WERI-Rb-1 (cell line): ENCODE results near the gene LRRC19.

ENCODE experiments used
- DNase-seq: peaks from one replicate; pipeline ENCODE4 v3.0.0-alpha.2; 2020
- H3K27ac ChIP-seq: fragments of 250-450 bp; sonication (Bioruptor Pico); 2 replicates; pipeline ENCODE4 v1.5.1; 2020; ENCODE audit warnings: mild to moderate bottlenecking, moderate library complexity
- H3K27me3 ChIP-seq: fragments of 250-450 bp; sonication (Bioruptor Pico); 2 replicates; pipeline ENCODE4 v1.5.1; 2021; ENCODE audit warnings: mild to moderate bottlenecking, low read depth, moderate library complexity; ENCODE audit not compliant: insufficient read depth, severe bottlenecking
- H3K36me3 ChIP-seq: fragments of 250-450 bp; sonication (Bioruptor Pico); 2 replicates; pipeline ENCODE4 v1.5.1; 2020; ENCODE audit warnings: mild to moderate bottlenecking, moderate library complexity
- H3K4me3 ChIP-seq: 2 replicates; pipeline ENCODE4 v1.5.1; 2011; ENCODE audit warnings: low read depth, mild to moderate bottlenecking, control low read depth, low read length
- H3K9me3 ChIP-seq: fragments of 250-450 bp; sonication (Bioruptor Pico); 2 replicates; pipeline ENCODE4 v1.5.1; 2021; ENCODE audit warnings: mild to moderate bottlenecking, moderate library complexity; ENCODE audit not compliant: severe bottlenecking
- CTCF ChIP-seq: IDR thresholded peaks from 2 replicates; pipeline ENCODE4 v1.5.1; 2011; ENCODE audit warnings: low read depth, mild to moderate bottlenecking, control low read depth, inconsistent platforms, low read length

Gene LRRC19

DNA sequence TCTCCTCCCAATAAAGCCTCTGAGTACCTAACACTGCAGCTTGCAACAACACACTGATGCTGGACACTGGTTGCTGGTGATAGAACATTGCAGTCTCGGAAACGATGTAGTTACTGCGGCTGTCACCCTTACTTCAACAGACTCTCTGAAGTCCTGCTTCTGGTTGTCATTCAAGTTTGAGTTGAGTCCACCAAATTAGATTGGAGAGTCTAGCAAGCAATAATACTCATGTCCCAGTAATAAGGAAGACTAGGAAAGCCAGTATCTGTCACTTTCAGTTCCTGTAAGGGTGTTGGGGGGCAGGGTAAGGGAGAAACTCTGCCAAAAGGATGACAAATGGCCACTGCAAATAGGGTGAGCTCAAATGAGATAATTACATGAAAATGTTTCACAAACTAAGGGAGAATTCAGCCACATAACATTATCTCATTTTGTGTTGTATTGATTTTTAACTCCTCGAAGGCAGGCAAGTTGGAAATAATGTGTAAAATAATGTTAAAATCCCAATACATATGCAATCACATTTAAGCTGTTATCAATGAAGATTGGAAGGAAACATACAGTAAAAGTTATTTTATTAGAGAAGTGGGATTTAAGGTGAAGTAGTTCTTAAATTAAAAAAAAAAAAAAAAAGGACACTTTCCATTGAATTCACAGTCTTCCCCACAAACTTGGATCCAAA is 50.1 kb downstream of the LRRC19 start:
- no peak for TF ChIP-seq CTCF
- Histone ChIP-seq H3K4me3 (peak overlapping the region; percentile 83), H3K27ac (peak overlapping the region; percentile 82), H3K9me3 (no peaks in the 10 kb centered on the region), H3K36me3 (no peaks in the 10 kb centered on the region), H3K27me3 (no peaks in the 10 kb centered on the region)
- no peak for DNase-seq

- no peaks in the 10 kb centered on the region for H3K27me3 ChIP-seq
- no peak overlapping the region for H3K4me3 ChIP-seq
- no peak for TF ChIP-seq CTCF
- H3K27ac ChIP-seq: no peak overlapping the region
- DNase-seq: no peak
- no peaks in the 10 kb centered on the region for H3K9me3 ChIP-seq
- no peaks in the 10 kb centered on the region for H3K36me3 ChIP-seq
Observed at GRCh38 chr9:26954050-26954508, 51.4 kb downstream of the LRRC19 start.

- Histone ChIP-seq H3K9me3 (no peaks in the 10 kb centered on the region), H3K4me3 (no peak overlapping the region), H3K27me3 (no peaks in the 10 kb centered on the region), H3K36me3 (peaks cover 5% of the 10 kb centered on the region), H3K27ac (no peak overlapping the region)
- no peak for TF ChIP-seq CTCF
- DNase-seq: no peak
Observed at GRCh38 chr9:26951794-26952193, 53.7 kb downstream of the LRRC19 start.

GRCh38 chr9:26950521-26950920 is 55.0 kb downstream of the LRRC19 start:
- no peak overlapping the region for H3K4me3 ChIP-seq
- no peak overlapping the region for H3K27ac ChIP-seq
- H3K9me3 ChIP-seq: no peaks in the 10 kb centered on the region
- no peaks in the 10 kb centered on the region for H3K27me3 ChIP-seq
- peaks cover 6% of the 10 kb centered on the region for H3K36me3 ChIP-seq
- no peak for DNase-seq
- no peak for TF ChIP-seq CTCF

- DNase-seq: no peak
- no peak for TF ChIP-seq CTCF
- H3K4me3 ChIP-seq: no peak overlapping the region
Observed at GRCh38 chr9:26949637-26950069, 55.8 kb downstream of the LRRC19 start.

GRCh38 chr9:26947736-26948135 is 57.7 kb downstream of the LRRC19 start:
- peak overlapping the region; percentile 97 for H3K27ac ChIP-seq
- no peak for TF ChIP-seq CTCF
- peak overlapping the region; percentile 90 for H3K4me3 ChIP-seq
- DNase-seq: no peak
- H3K36me3 ChIP-seq: peaks cover 13% of the 10 kb centered on the region
- H3K9me3 ChIP-seq: no peaks in the 10 kb centered on the region
- no peaks in the 10 kb centered on the region for H3K27me3 ChIP-seq

More at GRCh38 chr9:26949637-26950069, 55.8 kb downstream of the LRRC19 start:
- no peaks in the 10 kb centered on the region for H3K9me3 ChIP-seq
- H3K27me3 ChIP-seq: no peaks in the 10 kb centered on the region
- peaks cover 8% of the 10 kb centered on the region for H3K36me3 ChIP-seq
- no peak overlapping the region for H3K27ac ChIP-seq
